ENCODE results near the gene WDFY4.

DNA sequence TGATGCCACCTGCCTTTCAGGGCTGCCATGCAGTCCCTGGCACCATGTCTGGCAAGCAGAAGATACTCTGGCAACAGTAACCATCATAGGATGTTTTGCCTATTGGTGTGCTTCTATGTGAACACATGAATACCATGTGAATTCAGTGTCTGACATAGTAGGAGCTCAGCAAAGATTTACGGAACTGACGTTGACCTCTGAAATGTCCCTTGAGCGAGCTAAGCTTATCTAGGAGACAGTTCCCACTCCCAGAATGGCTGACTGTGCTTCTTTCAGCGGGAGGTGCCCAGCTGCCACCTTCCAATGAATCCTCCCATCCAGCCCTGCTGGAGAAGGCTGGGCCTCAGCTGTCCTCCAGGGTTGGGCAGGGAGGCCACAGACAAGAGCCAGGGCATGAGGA, 326.2 kb downstream of the WDFY4 start:
- TF ChIP-seq, protein P1, sequence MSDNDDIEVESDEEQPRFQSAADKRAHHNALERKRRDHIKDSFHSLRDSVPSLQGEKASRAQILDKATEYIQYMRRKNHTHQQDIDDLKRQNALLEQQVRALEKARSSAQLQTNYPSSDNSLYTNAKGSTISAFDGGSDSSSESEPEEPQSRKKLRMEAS (IDR thresholded peaks at IDR 0.05), result no peak
- no peak for TF ChIP-seq TAF1 (IDR thresholded peaks at IDR 0.05; ENCODE audit: low read depth)
- no peak for TF ChIP-seq EP300 (IDR thresholded peaks at IDR 0.05; ENCODE audit: borderline replicate concordance)
- TF ChIP-seq YY1 (IDR thresholded peaks at IDR 0.05; ENCODE audit: low read depth), result no peak
- TF ChIP-seq CREB1 (IDR thresholded peaks at IDR 0.05; ENCODE audit: low read depth), result no peak
- TF ChIP-seq RAD21 (IDR thresholded peaks at IDR 0.05; ENCODE audit: low read depth), result no peak
- TF ChIP-seq, protein P2, sequence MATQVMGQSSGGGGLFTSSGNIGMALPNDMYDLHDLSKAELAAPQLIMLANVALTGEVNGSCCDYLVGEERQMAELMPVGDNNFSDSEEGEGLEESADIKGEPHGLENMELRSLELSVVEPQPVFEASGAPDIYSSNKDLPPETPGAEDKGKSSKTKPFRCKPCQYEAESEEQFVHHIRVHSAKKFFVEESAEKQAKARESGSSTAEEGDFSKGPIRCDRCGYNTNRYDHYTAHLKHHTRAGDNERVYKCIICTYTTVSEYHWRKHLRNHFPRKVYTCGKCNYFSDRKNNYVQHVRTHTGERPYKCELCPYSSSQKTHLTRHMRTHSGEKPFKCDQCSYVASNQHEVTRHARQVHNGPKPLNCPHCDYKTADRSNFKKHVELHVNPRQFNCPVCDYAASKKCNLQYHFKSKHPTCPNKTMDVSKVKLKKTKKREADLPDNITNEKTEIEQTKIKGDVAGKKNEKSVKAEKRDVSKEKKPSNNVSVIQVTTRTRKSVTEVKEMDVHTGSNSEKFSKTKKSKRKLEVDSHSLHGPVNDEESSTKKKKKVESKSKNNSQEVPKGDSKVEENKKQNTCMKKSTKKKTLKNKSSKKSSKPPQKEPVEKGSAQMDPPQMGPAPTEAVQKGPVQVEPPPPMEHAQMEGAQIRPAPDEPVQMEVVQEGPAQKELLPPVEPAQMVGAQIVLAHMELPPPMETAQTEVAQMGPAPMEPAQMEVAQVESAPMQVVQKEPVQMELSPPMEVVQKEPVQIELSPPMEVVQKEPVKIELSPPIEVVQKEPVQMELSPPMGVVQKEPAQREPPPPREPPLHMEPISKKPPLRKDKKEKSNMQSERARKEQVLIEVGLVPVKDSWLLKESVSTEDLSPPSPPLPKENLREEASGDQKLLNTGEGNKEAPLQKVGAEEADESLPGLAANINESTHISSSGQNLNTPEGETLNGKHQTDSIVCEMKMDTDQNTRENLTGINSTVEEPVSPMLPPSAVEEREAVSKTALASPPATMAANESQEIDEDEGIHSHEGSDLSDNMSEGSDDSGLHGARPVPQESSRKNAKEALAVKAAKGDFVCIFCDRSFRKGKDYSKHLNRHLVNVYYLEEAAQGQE (IDR thresholded peaks at IDR 0.05; ENCODE audit: low read depth), result no peak
- TF ChIP-seq EGR1 (IDR thresholded peaks at IDR 0.05), result no peak
- TF ChIP-seq, protein P3, sequence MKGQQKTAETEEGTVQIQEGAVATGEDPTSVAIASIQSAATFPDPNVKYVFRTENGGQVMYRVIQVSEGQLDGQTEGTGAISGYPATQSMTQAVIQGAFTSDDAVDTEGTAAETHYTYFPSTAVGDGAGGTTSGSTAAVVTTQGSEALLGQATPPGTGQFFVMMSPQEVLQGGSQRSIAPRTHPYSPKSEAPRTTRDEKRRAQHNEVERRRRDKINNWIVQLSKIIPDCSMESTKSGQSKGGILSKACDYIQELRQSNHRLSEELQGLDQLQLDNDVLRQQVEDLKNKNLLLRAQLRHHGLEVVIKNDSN (IDR thresholded peaks at IDR 0.05), result no peak

All from Ishikawa (cell line).